K562 (cell line): ENCODE measurements around the gene CNTN4. TPM values are rescaled to one million over a fixed set of nuclear protein-coding genes. Genes with fewer than 3 reads are reported as not detected.

ENCODE experiments used
- ASH1L ChIP-seq: fragments of 450-650 bp; IDR thresholded peaks from 2 replicates; pipeline ENCODE4 v1.6.1; 2018; ENCODE audit warnings: borderline replicate concordance, mild to moderate bottlenecking, low read depth; ENCODE audit not compliant: partially characterized antibody
- CBX5 ChIP-seq: IDR thresholded peaks from 2 replicates; pipeline ENCODE4 v1.6.1; 2014; ENCODE audit warnings: low read depth, borderline replicate concordance
- CHD2 ChIP-seq: IDR thresholded peaks from 2 replicates; pipeline ENCODE4 v1.6.1; 2011; ENCODE audit warnings: low read depth, low read length
- CTBP1 ChIP-seq: fragments of 450-650 bp; IDR thresholded peaks from 2 replicates; pipeline ENCODE4 v1.6.1; 2016; ENCODE audit warnings: borderline replicate concordance
- ELF4 ChIP-seq: fragments of 450-650 bp; formaldehyde crosslinking; IDR thresholded peaks from 2 replicates; pipeline ENCODE4 v1.4.0; 2022; ENCODE audit warnings: missing genetic modification characterization
- ERF ChIP-seq: fragments of 450-650 bp; formaldehyde crosslinking; IDR thresholded peaks from 2 replicates; pipeline ENCODE4 v1.4.0; 2020; ENCODE audit warnings: mild to moderate bottlenecking, mixed read lengths
- MCM5 ChIP-seq: fragments of 450-650 bp; IDR thresholded peaks from 2 replicates; pipeline ENCODE4 v1.6.1; 2016; ENCODE audit warnings: low read depth
- NR2F6 ChIP-seq: fragments of 450-650 bp; formaldehyde crosslinking; IDR thresholded peaks from 2 replicates; pipeline ENCODE4 v1.4.0; 2020; ENCODE audit warnings: mild to moderate bottlenecking
- PHF8 ChIP-seq: fragments of 200-600 bp; sonication (generic); IDR thresholded peaks from 2 replicates; pipeline ENCODE4 v1.6.1; 2012; ENCODE audit warnings: mixed run types, mild to moderate bottlenecking, inconsistent platforms, low read length, moderate library complexity, borderline replicate concordance
- PREB ChIP-seq: sonication (generic); formaldehyde crosslinking; IDR thresholded peaks from 2 replicates; pipeline ENCODE4 v1.8.1; 2023; ENCODE audit warnings: mild to moderate bottlenecking, missing genetic modification reagents
- PTTG1 ChIP-seq: fragments of 450-650 bp; IDR thresholded peaks from 2 replicates; pipeline ENCODE4 v1.6.1; 2016; ENCODE audit warnings: low read depth, mild to moderate bottlenecking, missing genetic modification characterization, missing compliant biosample characterization
- RAD21 ChIP-seq, 2 experiments: fragments of 250-450 bp in 1 of 2; fragments of 450-650 bp in 1 of 2; sonication (Bioruptor Pico) in 1 of 2; formaldehyde crosslinking in 1 of 2; IDR thresholded peaks in 1 of 2; conservative IDR thresholded peaks in 1 of 2; 2 replicates each; pipeline versions ENCODE4 v1.4.0 to v1.8.0; 2020 to 2022; ENCODE audit warnings: mild to moderate bottlenecking in 2 of 2, moderate library complexity in 1 of 2
- ZNF408 ChIP-seq: fragments of 250-450 bp; sonication (Bioruptor Pico); IDR thresholded peaks from 2 replicates; pipeline ENCODE4 v1.4.0; 2020; ENCODE audit warnings: low read depth, mild to moderate bottlenecking, moderate library complexity
- polyA plus RNA-seq, 8 experiments: library from polyadenylated mRNA; depleted of rRNA in 4 of 8; stranded (reverse) in 5 of 8; unstranded in 3 of 8; fragments of >200 nt; fragmentation: Nextera tagmentation in 2 of 8; fragmentation: Illumina TruSeq in 1 of 8; extraction: Ambion mirVana in 2 of 8; extraction: Trizol in 1 of 8; gene quantifications; 2 replicates each; pipeline versions ENCODE4 v1.2.1 to v1.2.3, GENCODE V29; 2011 to 2014; ENCODE audit warnings: inconsistent platforms in 1 of 8, missing spikeins in 1 of 8
- total RNA-seq, 7 experiments: library from RNA; depleted of rRNA in 6 of 7; stranded (reverse); fragments of >200 nt in 6 of 7; fragmentation: Illumina TruSeq in 2 of 7; extraction: Trizol in 2 of 7; gene quantifications; 2 replicates each; pipeline versions ENCODE4 v1.2.1 to v1.2.3, GENCODE V29; 2011 to 2021; ENCODE audit warnings: low replicate concordance in 1 of 7
- TF ChIP-seq, protein P1 (sequence below), 2 experiments: fragments of 450-650 bp; IDR thresholded peaks; 2 replicates each; pipeline ENCODE4 v1.6.1; 2016; ENCODE audit warnings: mild to moderate bottlenecking in 2 of 2, borderline replicate concordance in 1 of 2, low read depth in 1 of 2, moderate library complexity in 1 of 2

The CNTN4 gene
- total and polyA plus RNA-seq, 9 of the 15 experiments (the other 6 are each of a cell fraction or from before 2014, with no cell fraction given): not detected

DNA sequence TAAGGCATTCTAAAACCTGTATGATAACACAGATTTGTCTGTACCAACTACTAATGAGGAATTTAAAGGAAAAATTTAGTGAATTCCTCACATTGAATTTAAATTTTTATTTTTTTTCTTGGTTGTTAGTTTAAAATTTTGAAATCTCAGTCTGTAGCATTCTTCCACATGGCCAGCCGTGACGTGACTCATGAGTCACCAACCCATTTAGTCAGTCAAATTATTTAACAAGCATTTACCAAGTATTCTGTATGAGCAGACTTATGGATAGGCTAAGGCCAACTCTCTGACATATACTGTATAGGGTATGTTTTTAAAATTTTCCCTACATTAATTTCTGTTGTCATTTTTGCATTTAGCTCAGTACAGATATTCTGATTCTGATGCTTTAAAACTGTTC is 112.9 kb downstream of the CNTN4 start (continued):
- TF ChIP-seq, protein P1, sequence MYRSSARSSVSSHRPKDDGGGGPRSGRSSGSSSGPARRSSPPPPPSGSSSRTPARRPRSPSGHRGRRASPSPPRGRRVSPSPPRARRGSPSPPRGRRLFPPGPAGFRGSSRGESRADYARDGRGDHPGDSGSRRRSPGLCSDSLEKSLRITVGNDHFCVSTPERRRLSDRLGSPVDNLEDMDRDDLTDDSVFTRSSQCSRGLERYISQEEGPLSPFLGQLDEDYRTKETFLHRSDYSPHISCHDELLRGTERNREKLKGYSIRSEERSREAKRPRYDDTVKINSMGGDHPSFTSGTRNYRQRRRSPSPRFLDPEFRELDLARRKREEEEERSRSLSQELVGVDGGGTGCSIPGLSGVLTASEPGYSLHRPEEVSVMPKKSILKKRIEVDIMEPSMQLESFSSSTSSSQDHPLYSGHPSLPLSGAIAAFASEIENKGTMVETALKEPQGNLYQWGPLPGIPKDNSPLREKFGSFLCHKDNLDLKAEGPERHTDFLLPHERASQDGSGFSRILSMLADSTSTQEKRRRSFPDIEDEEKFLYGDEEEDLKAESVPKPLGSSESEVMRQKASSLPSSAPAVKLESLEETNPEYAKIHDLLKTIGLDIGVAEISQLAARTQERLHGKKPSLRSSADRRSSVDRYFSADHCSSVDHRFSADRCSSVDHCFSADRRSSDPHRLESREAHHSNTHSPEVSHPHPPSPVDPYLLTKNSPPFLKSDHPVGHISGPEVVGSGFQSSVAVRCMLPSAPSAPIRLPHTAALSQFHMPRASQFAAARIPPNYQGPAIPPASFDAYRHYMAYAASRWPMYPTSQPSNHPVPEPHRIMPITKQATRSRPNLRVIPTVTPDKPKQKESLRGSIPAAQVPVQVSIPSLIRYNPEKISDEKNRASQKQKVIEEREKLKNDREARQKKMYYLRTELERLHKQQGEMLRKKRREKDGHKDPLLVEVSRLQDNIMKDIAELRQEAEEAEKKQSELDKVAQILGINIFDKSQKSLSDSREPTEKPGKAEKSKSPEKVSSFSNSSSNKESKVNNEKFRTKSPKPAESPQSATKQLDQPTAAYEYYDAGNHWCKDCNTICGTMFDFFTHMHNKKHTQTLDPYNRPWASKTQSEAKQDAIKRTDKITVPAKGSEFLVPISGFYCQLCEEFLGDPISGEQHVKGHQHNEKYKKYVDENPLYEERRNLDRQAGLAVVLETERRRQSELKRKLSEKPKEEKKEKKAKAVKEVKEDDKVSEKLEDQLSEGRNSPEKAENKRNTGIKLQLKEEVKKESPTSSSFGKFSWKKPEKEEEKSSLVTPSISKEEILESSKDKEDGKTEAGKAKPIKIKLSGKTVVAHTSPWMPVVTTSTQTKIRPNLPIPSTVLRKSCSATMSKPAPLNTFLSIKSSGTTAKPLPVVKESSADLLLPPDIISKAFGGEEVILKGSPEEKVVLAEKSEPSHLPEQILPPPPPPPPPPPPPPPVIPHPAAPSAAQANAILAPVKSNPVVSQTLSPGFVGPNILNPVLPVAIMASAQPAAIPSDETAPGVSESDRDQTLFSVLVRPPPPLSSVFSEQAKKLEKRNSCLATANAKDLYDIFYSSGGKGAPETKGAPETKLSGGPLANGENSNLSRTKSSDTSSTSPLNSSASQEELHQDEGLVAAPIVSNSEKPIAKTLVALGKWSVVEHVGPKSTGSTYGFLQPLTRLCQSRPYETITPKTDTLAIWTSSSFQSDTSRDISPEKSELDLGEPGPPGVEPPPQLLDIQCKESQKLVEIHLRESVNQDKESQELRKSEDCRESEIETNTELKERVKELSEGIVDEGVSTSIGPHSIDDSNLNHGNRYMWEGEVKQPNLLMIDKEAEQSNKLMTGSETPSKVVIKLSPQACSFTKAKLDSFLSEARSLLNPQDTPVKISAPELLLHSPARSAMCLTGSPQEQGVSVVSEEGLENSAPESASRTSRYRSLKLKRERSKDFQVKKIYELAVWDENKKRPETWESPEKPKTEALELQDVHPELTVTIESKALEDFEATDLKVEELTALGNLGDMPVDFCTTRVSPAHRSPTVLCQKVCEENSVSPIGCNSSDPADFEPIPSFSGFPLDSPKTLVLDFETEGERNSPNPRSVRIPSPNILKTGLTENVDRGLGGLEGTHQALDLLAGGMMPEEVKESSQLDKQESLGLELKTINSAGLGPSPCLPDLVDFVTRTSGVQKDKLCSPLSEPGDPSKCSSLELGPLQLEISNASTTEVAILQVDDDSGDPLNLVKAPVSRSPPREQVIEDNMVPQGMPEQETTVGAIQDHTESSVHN (IDR thresholded peaks at IDR 0.05; ENCODE audit: borderline replicate concordance in 1 of 2, low read depth in 1 of 2): no peak
- no peak for TF ChIP-seq PREB (CRISPR knock-in tag)
- TF ChIP-seq PHF8: no peak
- no peak for TF ChIP-seq ERF (CRISPR knock-in tag)
- TF ChIP-seq RAD21 (CRISPR knock-in tag; conservative IDR thresholded peaks at IDR 0.05 in 1 of 2, IDR thresholded peaks at IDR 0.05 in 1 of 2): no peak
- TF ChIP-seq CTBP1: no peak
- no peak for TF ChIP-seq CBX5
- no peak for TF ChIP-seq ASH1L
- TF ChIP-seq PTTG1 (tag): no peak
- TF ChIP-seq MCM5: no peak
- no peak for TF ChIP-seq ELF4 (CRISPR knock-in tag)
- no peak for TF ChIP-seq NR2F6
- TF ChIP-seq CHD2: no peak
- TF ChIP-seq ZNF408: no peak
- TF ChIP-seq, all 486 proteins: peak for 0
